HG03196 (cell line): ENCODE measurements around the gene MAPKBP1.
"Not testable (repeated sequence)": the region's sequence is repeated elsewhere in the genome, so short reads cannot be mapped to it uniquely, and the experiment has no call there.

ENCODE experiments used
- ATAC-seq: cut with Tn5 transposase; IDR thresholded peaks from one replicate; pipeline ENCODE4 v1.9.1; 2021; ENCODE audit not compliant: unreplicated experiment

Gene MAPKBP1

DNA sequence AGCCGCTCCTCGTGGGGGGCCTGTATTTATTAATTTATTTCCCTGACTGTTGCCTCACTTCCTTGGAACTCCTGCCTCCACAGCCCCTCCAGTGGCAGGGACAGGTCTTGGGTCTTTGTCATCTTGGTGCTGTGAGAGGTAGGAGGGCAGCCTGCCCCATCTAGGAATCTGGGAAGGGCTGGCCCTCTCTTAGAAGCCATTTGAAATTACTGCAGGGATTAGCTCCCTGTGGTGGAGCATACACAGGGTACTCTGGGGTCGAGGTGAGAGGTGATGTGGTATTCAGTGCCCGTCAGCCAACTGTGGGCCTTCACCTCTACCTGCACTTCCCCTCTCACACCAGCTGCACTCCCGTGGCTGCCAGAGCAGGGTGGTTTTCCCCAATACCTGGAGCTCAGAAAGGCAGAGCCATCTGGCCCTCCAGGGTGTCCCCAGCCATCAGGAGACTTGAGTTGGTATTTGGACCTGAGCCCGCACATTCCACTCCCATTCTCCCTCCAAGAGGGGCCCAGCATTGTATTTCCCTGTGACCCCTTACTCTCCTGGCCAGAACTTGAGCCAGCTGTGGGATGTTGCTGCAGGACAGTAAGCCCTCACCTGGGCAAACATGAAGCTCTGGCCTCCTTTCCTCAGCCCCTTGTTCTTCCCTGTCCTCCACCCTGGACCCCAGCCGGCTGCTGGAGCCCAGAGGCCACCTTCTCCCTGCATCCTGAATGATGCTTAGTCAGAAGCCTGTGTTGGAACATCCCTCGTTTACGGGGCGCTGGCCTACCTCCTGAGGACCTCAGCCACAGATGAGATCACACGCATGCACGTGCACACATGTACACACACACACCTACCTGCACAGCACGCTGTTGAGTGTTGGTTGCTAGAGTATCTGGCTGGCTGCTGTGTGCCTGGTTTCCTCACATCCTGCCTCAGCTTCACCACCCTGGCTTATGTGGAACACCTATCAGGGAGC, 51.6 kb downstream of the MAPKBP1 start:
- ATAC-seq, result no peak

GRCh38 chr15:41827290-41827879, 53.1 kb downstream of the MAPKBP1 start:
- ATAC-seq, result no peak

GRCh38 chr15:41827880-41828806, 53.9 kb downstream of the MAPKBP1 start, which contains the start of gene JMJD7:
Gene JMJD7, plus strand, starts transcription at chr15:41828092. Its CDS starts 33 bp downstream, at chr15:41828125.
- ATAC-seq, result peak; percentile 54

- no peak for ATAC-seq
These were observed 54.5 kb downstream of the MAPKBP1 start for GRCh38 chr15:41828807-41829141.

DNA sequence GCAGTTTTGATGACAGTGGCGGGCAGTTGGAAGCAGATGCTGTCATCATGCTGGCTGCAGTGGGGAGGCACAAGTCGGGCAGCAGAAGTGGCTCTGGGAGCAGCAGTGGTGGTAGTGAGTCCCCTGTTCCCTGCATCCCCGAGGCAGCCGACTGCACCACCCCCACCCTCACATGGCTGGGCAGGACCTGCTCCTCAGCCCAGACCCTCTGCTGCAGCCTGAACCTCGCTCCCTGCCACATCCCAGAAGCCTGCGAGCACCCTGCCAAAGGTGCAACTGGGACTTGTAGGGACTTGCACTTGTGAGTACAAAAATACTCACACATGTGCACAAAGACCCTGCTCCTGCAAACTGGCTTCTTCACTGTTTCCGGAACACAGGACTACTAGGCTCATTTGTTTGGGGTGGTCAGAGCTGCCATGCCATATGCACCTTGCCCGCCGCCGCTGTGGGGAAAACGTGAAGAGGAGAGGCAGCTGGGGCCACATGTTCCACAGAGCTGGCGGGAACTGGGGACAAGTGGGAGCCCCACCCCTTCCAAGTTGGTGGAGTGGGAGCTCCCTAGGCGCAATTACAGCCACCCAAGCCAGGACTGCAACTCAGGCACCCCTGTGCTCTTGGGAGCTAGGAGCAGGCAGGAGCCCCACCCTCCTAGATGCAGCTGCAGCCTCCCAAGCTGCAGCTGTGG, 55.8 kb downstream of the MAPKBP1 start:
- no peak for ATAC-seq

DNA sequence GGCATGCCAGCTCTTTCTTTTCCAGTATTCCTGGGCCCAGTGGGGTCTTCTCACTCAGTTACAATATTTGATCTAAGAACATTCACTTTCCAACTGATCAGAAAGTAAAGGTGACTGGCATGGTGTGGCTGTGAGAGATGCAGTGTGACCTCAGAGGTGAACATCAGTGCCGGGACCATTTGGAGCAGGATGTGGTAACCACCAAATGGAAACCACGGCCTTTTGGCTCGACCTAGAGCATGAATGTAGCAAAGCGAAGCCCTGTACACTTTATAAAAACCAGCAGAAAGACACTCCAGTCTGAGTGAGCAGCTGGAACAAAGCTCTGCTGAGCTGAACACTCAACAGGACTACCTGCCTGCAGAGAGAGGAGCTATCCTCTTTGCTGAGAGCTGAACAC, 57.0 kb downstream of the MAPKBP1 start:
- not testable (repeated sequence) for ATAC-seq

- no peak for ATAC-seq
These were observed 57.9 kb downstream of the MAPKBP1 start for GRCh38 chr15:41832208-41832607.

- no peak for ATAC-seq
These were observed 58.6 kb downstream of the MAPKBP1 start for GRCh38 chr15:41832875-41833274.

GRCh38 chr15:41834096-41834495, 59.8 kb downstream of the MAPKBP1 start:
- ATAC-seq, result no peak

DNA sequence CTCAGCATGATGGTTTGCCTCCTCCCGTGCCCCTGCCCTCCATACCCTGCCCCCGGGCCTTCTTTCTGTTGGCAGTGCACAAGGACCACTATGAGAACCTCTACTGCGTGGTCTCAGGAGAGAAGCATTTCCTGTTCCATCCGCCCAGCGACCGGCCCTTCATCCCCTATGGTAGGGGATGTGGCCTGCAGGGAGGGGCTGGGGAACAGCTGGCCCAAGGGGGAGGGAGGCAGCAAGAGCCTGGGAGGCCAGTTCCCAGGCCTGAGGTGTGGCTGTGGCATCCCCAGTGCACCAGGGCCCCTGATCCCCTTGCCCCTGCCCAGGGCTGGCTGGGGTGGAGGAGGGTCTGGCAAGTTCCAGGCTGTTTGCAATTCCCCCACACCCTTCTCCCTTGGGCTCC, 61.8 kb downstream of the MAPKBP1 start:
- ATAC-seq, result no peak

GRCh38 chr15:41836713-41837454, 62.6 kb downstream of the MAPKBP1 start:
- ATAC-seq, result no peak

DNA sequence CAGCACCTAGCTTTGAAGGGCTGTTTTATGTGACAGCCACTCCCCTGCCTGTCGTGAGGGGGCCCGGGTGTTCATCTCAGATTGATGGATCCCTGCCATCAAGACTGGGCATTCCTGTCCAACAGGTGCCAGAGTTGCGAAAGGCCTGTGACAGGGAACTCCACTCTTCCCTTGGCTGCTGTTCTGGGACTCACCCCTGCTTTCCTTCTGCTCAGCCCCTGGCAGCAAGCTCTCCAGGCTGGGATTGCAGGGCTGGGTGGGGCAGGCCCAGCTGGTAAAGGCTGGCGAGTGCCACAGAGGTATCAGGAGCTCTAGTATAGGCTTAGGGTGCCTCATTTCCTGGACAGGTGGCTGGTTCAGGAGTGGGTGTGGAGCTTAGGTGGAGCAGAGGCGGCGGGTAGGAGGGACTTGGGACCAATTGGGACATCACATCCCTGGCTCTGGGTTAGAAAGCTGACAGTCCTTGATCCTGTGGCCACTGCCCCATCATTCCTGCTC, 64.2 kb downstream of the MAPKBP1 start, which contains the start of gene PLA2G4B:
PLA2G4B (plus strand) TSS at position 448 of the 498 bp plus-strand sequence. CDS start 67 bp downstream, outside the sequence.
- no peak for ATAC-seq

DNA sequence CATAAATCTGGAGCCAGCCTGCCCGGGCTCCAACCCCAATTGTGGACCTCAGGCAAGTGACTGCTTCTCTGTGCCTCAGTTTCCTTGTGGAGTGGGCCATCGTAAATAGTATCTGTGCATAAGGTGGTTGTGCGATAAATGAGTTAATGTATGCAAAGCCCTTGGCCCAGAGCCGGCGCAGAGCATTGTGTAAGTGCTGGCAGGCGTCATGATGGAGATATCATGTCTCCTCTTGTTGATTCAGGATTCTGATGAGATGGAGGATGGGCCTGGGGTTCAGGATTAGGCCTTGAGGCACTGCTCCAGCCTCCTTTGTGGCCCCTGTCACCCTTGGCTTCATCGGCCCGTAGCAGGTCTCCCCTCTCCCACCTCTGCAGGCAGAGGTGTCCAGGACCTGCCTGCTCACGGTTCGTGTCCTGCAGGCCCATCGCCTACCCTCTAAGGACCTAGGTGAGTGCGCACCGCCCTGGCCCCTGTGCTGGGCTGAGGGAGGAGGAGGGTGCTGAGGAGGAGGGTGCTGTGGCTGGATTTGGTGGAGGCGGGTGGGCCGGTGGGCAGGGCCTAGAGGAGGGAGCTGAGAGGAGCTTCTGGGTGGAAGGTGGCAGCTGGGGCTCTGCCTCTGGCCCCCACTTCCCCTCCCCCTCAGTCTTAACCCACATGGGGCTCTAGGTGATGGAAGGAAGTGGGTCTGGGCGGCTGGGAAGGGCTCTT, 65.7 kb downstream of the MAPKBP1 start:
- no peak for ATAC-seq

GRCh38 chr15:41840673-41841072, 66.4 kb downstream of the MAPKBP1 start:
- no peak for ATAC-seq

- no peak for ATAC-seq
These were observed 66.8 kb downstream of the MAPKBP1 start for GRCh38 chr15:41841131-41841530.

DNA sequence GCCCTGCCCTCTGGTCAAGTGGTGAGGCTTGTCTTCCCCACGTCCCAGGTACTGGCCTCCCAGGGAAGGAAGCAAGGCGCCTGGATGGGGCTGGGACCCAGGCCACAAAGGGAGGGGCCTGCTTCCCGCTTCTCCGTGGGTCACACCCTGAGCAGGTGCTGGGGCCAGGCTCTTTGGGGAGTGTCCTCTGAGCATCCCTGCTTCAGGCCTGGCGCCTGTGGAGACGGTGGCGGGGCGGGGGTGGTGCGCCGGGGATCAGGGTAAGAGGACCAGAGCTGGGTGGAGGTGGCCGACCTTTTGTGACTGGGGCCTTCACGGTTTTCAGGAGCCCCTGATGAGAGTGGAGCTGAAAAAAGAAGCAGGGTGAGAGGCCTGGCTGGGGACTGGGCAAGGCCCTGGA, 67.9 kb downstream of the MAPKBP1 start:
- no peak for ATAC-seq

GRCh38 chr15:41843571-41843970, 69.3 kb downstream of the MAPKBP1 start:
- ATAC-seq, result no peak

- ATAC-seq, result no peak
These were observed 70.5 kb downstream of the MAPKBP1 start for GRCh38 chr15:41844814-41845213.

DNA sequence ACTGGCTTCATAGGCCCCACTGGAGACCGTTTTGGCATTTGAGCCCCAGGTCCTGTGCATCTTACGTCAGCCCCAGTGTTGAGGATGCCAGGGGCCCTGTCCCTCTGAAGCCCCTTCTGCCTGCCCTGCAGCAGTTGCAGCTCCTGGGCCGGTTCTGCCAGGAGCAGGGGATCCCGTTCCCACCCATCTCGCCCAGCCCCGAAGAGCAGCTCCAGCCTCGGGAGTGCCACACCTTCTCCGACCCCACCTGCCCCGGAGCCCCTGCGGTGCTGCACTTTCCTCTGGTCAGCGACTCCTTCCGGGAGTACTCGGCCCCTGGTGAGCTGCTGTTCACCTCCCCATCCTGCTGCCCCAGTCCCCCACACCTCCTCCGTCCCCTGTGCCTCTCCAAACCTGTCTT, 72.9 kb downstream of the MAPKBP1 start:
- no peak for ATAC-seq
